ENCODE results near the gene TTC3. TPM values are rescaled to one million over a fixed set of nuclear protein-coding genes. Genes with fewer than 3 reads are reported as not detected.

Gene TTC3
- total RNA-seq, 3 donors from 2014 or later: 179 to 269 (median 249) TPM

- no peaks in the 10 kb centered on the region for H3K4me1 ChIP-seq
- no peak overlapping the region for H3K4me3 ChIP-seq
- intact Hi-C loops (cut with DNase I; ENCODE audit: low total_unique reads): no loop called here
- H3K9me3 ChIP-seq: no peaks in the 10 kb centered on the region
- no peaks in the 10 kb centered on the region for H3K36me3 ChIP-seq
- no peak overlapping the region for H3K27ac ChIP-seq
- no peaks in the 10 kb centered on the region for H3K27me3 ChIP-seq
- no peak for DNase-seq (ENCODE audit: low spot score in 2 of 2)
- no peak for TF ChIP-seq POLR2A (IDR thresholded peaks at IDR 0.05)
- TF ChIP-seq POLR2AphosphoS5 (IDR thresholded peaks at IDR 0.05): no peak
- no peak for TF ChIP-seq CTCF (IDR thresholded peaks at IDR 0.05)
Measured at GRCh38 chr21:37241426-37241825, 168.4 kb downstream of the TTC3 start.

- Histone ChIP-seq H3K27ac (no peak overlapping the region), H3K4me1 (no peaks in the 10 kb centered on the region), H3K36me3 (no peaks in the 10 kb centered on the region), H3K9me3 (no peaks in the 10 kb centered on the region), H3K27me3 (no peaks in the 10 kb centered on the region), H3K4me3 (no peak overlapping the region)
- intact Hi-C loops (cut with DNase I; ENCODE audit: low total_unique reads): no loop called here
- TF ChIP-seq CTCF (IDR thresholded peaks at IDR 0.05) (no peak), POLR2A (IDR thresholded peaks at IDR 0.05) (no peak), POLR2AphosphoS5 (IDR thresholded peaks at IDR 0.05) (no peak)
- DNase-seq (ENCODE audit: low spot score in 2 of 2): no peak
Measured at GRCh38 chr21:37243961-37244360, 170.9 kb downstream of the TTC3 start.

- H3K4me3 ChIP-seq: no peak overlapping the region
- H3K27me3 ChIP-seq: no peaks in the 10 kb centered on the region
- TF ChIP-seq POLR2A (IDR thresholded peaks at IDR 0.05) (no peak), CTCF (IDR thresholded peaks at IDR 0.05) (no peak), POLR2AphosphoS5 (IDR thresholded peaks at IDR 0.05) (no peak)
Measured at GRCh38 chr21:37244501-37245095, 171.5 kb downstream of the TTC3 start.

GRCh38 chr21:37245151-37245550, 172.1 kb downstream of the TTC3 start:
- DNase-seq (ENCODE audit: low spot score in 2 of 2): no peak
- Histone ChIP-seq H3K4me3 (no peak overlapping the region), H3K4me1 (no peaks in the 10 kb centered on the region), H3K27ac (no peak overlapping the region), H3K9me3 (no peaks in the 10 kb centered on the region), H3K36me3 (no peaks in the 10 kb centered on the region), H3K27me3 (no peaks in the 10 kb centered on the region)
- intact Hi-C loops (cut with DNase I; ENCODE audit: low total_unique reads): no loop called here
- TF ChIP-seq POLR2AphosphoS5 (IDR thresholded peaks at IDR 0.05) (no peak), CTCF (IDR thresholded peaks at IDR 0.05) (no peak), POLR2A (IDR thresholded peaks at IDR 0.05) (no peak)

More at GRCh38 chr21:37244501-37245095, 171.5 kb downstream of the TTC3 start:
- intact Hi-C loops (cut with DNase I; ENCODE audit: low total_unique reads): no loop called here
- Histone ChIP-seq H3K36me3 (no peaks in the 10 kb centered on the region), H3K4me1 (no peaks in the 10 kb centered on the region), H3K9me3 (no peaks in the 10 kb centered on the region), H3K27ac (no peak overlapping the region)
- DNase-seq (ENCODE audit: low spot score in 2 of 2): no peak

- H3K9me3 ChIP-seq: no peaks in the 10 kb centered on the region
- H3K4me3 ChIP-seq: no peak overlapping the region
- H3K4me1 ChIP-seq: no peaks in the 10 kb centered on the region
- no peaks in the 10 kb centered on the region for H3K36me3 ChIP-seq
- intact Hi-C loops (cut with DNase I; ENCODE audit: low total_unique reads): no loop called here
- H3K27me3 ChIP-seq: no peaks in the 10 kb centered on the region
- DNase-seq (ENCODE audit: low spot score in 2 of 2): no peak
- no peak for TF ChIP-seq CTCF (IDR thresholded peaks at IDR 0.05)
- no peak for TF ChIP-seq POLR2AphosphoS5 (IDR thresholded peaks at IDR 0.05)
- no peak for TF ChIP-seq POLR2A (IDR thresholded peaks at IDR 0.05)
- no peak overlapping the region for H3K27ac ChIP-seq
Measured at GRCh38 chr21:37248298-37248697, 175.2 kb downstream of the TTC3 start.
